ENCODE results near the gene AGO3.
A peak's percentile ranks its signal among the peaks of the same experiment; 100 is the strongest.

Gene AGO3

DNA sequence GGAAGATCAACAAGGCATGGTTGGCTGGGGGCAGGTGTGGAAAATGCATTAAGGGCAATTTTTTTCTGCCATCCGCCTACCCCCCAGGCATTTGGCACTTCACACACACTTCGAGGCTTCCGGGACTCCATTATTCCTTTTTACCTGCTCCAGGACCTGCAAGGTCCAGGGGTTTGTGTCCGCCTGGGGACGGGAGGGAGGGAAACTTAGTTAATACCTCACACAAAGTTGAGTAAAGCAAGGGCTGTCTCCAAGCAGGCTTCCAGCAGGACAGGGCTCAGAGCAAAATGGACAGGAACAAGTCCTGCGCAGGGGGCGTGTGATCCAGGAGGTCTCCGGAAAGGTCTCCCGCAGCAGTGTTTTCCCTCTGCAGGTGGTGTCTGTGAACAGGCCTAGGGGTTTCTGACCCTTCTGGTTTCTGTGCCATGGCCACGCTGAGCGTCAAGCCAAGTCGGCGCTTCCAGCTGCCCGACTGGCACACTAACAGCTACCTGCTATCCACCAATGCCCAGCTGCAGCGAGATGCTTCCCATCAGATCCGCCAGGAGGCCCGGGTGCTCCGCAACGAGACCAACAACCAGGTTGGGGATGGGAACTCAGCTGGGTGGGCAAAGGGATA is 153.7 kb downstream of the AGO3 start:
- no peak for DNase-seq

DNA sequence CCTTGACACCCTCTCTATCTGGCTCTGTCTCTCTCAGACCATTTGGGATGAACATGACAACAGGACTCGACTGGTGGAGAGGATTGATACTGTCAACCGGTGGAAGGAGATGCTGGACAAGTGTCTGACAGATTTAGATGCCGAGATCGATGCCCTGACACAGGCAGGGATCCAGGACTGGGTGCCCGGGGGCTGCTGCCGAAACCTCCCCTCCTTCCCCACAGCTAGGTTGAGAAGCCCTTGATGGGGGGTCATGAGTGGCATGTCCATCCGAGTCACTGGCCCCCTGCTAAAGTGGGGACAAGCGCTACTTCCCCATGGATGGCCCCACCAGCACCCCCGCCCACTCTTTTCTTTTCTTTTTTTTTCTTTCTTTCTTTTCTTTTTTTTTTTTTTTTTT is 154.2 kb downstream of the AGO3 start:
- DNase-seq, result no peak

DNA sequence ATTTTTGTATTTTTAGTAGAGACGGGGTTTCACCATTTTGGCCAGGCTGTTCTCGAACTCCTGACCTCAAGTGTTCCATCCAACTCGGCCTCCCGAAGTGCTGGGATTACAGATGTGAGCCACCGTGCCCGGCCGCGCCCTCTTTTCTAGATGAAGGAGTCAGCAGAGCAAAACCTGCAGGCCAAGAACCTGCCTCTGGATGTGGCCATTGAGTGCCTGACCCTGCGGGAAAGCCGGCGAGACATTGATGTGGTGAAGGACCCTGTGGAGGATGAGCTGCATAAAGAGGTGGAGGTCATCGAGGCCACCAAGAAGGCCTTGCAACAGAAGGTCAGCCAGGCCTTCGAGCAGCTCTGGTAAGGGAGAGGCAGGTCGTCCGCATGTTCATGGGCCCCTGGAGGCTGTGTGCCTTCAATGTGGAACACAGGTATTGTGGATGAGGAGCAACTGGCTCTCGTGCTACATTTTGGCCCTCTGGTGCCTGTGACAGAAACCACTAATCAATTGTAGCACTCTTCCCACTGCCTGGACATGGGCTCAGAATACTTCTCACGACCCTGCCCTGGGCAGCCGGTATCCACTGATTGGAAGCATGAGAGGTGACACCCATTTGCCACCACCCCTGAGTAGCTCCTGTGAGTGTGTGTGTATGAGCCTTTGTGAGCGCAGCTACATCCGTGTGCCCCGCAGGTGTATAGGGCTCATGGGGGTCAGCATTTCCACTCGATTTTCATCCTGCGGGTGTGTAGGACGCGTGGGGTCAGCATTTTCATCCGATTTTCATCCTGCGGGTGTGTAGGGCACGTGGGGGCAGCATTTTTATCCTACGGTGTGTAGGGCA is 155.0 kb downstream of the AGO3 start:
- DNase-seq, result no peak

DNA sequence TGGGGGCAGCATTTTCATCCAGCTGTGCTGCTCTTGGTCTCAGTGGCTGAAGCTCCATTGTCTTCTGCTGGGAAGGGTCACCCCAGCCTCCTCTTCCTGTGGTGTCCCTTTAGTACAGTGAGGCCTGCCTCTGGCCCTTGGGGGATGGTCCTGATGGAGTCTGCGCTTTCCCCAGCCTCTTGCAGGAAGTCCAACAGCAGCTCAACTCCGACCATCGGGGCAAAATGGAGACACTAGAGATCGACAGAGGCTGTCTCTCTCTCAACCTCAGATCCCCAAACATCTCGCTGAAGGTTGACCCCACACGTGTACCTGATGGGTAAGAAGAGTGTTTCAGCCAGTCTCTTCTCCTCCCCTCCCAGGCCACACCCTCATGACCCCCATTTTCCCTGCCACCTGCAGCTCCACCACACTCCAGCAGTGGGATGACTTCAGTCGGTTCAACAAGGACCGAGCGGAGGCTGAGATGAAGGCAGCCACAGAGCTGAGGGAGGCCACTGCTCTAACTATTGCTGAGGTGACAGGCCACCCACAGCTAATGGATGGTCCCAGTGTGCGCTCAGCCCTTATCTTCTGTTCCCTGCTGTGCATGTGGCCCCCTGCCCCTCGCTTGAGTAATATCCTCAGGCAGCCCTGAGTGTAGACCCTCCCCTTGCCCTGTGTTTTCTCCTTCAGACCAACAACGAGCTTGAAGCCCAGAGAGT is 155.8 kb downstream of the AGO3 start:
- no peak for DNase-seq

DNA sequence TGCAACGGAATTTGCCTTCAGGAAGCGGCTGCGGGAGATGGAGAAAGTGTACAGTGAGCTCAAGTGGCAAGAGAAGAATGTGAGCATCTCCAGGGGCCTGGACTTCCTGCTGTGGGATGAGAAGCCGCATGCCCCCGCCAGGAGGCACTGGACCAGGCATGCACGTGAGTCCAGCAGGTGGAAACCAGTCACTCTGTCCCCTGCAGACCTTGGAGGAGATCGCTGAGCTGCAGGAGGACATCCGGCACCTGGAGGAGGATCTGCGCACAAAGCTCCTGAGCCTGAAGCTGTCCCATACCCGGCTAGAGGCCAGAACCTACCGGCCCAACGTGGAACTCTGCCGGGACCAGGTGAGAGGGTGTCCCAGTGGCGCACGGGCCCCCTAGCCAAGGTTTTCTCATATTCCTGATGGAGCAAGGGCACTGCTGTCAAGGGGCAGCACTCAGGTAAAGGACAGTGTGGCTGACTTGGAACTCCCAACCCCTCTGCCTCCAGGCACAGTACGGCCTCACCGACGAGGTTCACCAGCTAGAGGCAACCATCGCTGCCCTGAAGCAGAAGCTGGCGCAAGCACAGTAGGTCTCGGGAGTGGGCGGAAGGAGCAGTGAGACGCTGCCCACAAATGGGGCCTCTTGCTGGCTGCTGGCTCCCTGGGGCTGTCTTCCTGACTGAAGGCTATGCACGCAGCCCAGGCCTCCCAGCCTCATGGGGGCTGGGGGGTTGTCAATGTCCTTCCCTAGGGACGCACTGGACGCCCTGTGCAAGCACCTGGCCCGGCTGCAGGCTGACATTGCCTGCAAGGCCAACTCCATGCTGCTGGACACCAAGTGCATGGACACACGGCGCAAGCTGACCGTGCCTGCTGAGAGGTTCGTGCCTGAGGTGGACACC is 156.6 kb downstream of the AGO3 start:
- DNase-seq, result no peak

DNA sequence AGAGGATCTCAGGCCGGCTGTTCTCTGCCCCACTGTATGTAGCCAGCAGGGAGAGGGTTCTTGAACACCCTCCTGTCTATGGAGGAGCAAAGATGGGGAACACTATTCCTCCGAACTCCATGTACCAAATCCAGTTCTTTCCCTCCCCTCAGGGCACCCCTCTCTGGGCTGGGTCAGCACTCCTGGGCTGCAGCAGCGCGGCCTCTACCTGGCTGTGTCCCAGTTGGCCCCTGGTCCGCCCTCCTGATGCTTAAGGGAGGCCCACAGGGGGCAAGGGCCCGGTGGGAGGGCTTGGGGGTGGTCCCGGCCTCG is 157.3 kb downstream of the AGO3 start:
- peak; percentile 41 for DNase-seq

DNA sequence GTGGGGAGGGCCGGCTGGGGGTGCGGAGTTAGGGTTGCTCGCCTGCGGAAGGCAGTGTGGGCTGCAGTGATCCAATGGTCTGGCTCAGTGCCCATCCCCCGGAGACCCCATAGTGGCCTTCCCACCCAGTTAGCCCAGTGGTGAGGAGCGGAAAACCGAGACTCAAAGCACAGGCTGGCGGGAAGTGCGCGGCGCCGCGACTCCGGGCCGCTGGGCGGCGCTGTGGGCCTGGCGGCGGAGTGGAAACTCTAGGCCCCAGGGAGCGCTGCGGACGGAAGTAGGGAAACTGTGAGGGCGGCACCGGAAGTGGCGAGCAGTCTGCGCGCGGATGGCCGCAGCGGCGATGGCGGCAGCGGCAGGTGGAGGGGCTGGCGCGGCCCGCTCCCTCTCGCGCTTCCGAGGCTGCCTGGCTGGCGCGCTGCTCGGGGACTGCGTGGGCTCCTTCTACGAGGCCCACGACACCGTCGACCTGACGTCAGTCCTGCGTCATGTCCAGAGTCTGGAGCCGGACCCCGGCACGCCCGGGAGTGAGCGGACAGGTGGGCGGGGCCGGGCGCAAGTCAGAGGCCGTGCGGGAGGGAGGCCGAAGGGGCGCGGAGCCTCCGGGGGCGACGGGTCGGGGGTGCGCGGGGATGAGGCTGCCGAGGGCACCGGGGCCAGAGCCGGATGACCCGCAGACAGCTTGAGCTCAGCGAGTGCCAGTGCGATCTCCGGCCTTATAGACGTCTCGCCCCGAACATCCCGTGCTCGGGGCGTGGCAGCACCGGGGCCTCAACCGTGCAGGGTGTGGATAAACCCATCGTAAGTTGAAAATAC is 157.9 kb downstream of the AGO3 start, which contains the start of gene ADPRS:
Gene ADPRS, plus strand, starts transcription at position 316 of the 816 bp plus-strand sequence. Its CDS starts 13 bp downstream, at position 329.
- peak; percentile 90 for DNase-seq

DNA sequence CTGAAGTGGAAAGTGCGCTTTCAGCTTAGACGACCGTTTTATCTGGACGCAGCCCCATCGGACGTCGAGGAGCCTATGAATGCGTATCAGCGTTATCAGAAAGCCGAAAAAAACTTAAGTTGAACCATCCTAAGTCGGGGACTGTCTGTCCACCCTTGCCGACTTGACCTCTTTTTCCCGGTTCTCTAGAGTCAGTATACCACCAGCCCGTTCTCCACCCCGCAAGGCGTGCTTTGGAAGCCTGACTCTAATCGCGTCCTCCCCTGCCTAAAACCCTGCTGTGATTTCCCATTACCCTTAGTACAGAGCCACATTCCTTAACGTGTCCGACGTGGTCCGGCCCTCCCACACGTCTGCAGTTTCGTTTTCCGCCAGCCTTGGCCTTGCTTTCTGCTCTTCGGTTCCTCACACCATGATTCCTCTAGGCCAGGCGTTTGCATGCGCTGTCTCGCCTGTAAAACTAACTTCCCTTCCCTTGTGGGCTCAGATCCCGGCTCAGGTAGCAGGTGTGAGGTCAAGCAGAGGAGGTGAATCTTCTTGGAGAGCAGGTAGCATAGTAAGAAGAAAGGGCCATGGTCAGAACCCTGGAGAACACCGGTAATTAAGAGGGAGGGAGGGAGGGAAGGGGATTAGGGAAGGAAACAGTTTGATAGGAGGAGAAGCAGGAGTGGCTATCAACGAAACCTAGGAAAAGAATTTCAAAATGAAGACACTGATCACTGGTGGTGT is 158.7 kb downstream of the AGO3 start:
- peak; percentile 81 for DNase-seq

DNA sequence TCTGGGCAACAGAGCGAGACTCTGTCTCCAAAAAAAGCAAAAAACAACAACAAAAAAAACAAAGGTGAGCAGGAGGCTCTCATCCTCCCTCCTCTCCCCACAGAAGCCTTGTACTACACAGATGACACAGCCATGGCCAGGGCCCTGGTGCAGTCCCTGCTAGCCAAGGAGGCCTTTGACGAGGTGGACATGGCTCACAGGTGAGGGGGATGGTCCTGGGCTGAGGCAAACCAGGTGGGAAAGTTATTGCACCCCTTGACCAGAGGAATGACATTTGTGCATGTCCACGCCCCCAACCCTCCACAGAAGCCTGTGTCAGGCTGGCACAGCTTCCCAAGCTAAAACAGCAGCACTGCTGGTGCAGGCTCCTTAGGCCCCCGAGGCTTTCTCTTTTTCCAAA is 160.2 kb downstream of the AGO3 start:
- no peak for DNase-seq

DNA sequence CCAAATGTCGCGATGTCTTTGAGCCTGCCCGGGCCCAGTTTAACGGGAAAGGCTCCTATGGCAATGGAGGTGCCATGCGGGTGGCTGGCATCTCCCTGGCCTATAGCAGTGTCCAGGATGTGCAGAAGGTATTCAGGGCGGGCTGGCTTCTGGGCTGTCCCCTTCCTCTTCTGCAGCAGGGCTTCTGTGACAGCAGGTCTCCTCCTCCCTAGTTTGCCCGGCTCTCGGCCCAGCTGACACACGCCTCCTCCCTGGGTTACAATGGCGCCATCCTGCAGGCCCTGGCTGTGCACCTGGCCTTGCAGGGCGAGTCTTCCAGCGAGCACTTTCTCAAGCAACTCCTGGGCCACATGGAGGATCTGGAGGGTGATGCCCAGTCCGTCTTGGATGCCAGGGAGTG is 160.8 kb downstream of the AGO3 start:
- no peak for DNase-seq

DNA sequence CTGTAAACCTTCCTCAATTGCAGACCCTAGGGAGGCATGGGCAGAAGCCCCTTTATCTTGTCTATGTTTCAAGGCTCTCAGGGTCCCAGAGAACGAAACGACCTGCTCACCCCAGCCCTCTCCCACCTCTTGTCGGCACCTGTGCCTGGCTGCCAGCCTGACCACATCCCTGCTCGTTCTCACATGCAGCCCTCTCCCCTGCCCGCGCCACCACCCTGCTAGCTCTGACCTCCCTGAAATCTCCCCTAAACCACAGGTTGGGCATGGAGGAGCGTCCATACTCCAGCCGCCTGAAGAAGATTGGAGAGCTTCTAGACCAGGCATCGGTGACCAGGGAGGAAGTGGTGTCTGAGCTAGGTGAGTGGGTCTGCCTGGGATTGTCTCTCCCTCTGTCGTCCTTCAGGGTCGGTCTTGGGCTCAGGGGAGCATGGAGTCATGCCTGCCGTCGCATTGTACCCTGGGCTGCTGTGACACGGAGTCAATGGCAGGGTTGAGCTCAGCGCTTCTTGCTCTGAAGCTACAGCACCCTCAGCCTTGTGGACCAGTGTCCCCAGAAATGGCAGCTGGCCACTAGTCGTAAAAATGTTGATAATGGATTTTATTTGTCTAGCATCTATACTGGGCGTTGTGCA is 161.4 kb downstream of the AGO3 start:
- no peak for DNase-seq

DNA sequence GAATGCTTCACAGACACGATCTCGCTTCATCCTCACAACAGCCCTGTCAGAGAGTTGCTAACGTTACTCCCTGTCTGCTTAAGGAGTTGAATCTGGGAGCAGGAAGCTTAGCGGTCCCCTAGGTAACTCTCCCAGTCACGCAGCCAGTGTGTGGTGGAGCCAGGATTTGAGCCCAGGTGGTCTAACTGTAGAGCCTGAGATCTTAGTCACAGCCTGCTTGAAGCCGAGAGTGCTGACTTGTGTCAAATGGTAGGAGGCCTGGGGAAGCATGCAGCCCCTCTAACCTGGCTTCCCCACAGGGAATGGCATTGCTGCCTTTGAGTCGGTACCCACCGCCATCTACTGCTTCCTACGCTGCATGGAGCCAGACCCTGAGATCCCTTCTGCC is 161.9 kb downstream of the AGO3 start:
- DNase-seq, result no peak

DNA sequence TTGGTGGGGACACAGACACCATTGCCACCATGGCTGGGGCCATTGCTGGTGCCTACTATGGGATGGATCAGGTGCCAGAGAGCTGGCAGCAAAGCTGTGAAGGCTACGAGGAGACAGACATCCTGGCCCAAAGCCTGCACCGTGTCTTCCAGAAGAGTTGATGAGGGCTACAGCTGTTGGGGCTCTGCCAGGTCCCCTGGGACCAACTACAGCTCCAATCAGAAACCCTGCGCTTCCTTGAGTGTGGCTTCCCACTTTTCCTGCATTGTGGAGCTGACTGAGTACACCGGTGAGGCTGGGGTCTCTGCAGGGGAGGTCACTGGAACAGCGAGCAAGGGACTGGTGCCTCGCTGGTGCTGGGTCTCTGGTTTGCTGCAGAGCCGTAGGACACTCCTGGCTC is 162.3 kb downstream of the AGO3 start:
- DNase-seq, result no peak

DNA sequence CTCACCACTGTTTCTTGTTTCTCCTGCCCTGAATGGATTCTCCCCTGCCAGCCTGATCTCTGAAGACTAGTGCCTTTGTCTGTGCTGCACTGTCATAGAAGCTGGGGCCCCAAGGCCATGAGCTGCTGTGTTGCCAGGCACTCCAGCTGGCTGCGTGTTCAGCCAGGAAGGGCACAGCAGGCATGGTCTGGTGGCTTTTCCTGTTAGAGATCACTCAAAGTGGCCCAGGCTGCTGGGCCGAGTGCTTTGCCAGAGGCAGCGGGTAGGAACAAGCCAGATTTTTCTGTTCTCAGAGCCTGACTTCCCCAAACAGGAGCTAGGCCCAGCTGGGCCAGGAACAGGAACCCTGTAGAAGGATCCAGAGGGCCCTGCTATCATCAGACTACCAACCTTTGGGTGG is 163.0 kb downstream of the AGO3 start:
- DNase-seq, result no peak

DNA sequence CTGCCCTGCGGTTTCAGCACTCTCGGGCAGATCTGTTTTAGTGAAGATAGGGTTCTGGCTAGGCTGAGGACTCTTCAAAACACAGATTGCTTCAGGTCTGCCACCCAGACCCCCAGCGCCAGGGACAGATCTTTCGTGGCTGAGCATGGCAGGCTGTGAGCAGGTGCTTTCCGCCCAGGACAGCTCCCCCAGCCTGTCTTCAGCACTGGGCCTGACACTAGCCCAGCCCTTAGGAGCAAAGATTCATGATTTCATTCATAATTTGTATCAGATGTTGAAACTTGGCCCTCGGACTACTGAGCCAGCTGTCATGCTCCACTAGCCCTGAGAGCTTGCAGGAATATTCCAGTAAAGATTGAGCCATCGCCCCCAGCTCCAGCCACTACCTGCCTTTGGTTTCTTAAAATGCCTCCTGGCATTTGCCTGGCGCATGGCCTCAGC is 163.7 kb downstream of the AGO3 start:
- DNase-seq, result no peak

DNA sequence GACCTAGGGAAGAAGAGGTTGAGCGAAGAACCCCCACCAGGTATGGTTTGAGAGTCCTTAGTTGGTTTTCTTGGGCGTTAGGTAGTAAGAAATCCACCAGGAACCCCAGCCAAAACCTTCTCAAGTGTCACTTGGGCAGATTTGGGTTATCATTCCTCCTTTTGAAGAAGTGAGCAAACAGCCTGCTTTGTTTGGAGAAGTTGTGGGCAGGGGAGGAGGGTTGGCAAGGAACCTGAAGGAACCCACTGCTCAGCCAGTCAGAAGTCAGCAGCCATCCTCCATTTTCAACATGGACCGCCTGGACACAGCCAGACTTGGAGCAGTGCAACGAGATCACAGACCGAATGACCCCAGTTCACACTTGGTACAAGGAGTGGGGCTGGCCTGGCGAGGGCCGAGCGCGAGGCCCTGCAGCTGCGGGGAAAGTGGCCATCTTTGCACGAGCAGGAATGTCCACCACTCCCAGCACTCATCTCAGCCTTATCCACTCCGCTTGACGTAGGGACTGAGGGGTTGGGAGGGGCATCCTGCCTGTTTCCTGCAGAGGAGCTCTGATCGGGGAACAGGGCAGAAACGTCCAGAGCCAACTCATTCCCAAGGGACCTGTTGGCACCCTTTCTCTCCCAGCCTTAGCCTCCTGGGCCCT is 165.0 kb downstream of the AGO3 start:
- DNase-seq, result no peak

DNA sequence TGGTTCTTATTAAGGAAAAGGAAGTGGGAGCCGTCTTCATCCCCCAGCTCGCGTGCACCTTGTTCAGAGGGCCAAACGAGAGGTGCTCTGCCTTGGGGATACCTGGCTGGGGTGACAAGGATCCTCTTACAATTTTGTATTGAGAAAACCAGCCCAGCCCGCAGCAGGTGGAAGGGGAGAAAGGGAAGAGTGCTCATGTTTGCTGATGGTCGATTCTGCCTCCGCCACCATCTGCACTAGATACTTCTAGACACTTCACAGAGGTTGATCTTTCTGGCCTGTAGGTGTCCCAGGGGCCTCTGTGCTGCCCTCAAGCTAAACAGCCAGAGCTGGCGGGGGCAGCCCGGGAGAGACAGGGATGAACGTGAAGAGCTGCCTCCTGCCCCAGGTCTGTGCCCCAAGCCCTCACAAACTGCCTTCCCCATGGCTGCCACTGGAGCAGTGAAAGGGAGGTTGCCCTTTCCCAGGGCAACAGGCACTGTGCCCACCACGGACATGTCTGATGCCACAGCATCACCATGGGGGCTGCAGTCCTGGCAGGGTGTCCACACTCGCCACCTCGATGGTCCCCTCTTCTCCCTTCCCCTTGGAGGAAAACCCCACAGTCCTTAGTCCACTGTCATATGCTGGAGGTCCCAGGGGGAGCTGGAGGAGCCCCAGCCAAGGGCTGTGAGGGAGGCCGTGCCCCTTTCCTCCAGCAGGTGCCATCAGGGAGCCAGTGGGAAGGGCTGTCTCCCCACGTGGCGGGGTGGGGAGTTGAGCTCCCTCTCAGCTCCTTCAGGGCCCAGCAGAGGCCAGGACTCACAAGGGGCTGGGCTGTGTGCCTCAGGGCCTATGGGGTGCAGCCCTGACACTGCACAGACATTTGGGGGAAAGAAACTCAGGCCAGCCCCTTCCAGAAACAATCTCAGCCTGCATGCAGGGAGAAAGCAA is 165.9 kb downstream of the AGO3 start:
- DNase-seq, result peak; percentile 8

DNA sequence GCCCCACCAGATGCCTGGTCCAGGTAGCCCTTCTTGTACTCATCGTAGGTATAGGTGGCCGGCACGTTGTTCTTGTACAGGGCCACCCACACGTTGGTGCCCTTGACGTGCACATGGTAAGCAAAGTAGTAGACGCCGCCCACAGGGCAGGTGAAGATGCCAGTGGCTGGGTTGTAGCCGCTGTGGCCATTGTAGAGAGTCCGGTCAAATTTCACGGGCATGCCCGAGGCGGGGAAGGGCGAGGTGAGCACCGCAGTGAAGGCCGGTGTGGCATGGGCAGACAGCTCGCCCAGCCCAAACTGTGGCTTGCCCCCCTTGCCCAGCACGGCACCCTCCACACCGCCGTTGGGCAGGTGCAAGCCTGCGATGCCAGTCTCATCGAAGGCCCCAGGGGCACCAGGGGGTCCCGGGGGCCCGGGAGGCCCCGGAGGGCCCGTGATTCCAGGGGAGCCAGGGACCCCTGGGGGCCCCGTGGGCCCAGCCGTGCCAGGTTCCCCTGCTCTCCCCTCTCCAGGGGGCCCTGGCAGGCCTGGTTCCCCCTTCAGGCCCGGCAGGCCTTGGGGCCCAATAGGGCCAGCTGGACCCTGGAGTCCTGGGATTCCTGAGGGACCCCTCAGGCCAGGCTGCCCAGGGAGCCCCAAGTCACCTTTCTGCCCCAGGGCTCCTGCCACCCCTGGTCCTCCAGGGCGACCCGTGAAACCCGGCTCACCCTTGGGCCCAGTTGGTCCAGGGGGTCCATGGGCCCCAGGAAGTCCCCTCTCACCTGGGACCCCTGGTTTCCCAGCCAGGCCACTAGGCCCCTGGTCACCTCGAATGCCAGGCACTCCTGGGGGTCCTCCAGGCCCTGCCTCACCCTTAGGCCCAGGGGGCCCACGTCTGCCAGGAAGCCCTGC is 167.0 kb downstream of the AGO3 start:
- DNase-seq, result no peak
